Measurements from ENCODE around the gene TCF15.

The TCF15 gene

DNA sequence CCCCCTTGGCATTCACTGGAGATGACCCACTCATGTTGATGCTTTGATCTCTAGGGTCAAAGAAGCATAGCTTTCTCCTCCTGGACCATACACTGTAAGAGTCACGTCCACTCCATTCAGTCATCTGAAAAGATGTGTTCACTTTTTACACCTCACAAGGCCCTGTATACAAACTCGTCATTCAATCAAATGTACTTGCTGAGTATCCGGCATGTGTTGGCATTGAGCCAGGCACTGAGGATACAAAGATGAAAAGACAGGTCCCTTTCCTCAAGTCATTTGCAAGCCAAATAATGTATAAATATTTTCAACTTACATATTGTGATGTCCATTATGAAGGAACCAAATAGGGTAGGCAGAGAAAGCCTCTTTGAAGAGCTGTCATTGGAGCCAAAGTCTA lies 34.0 kb downstream of the TCF15 start:
- no peak for FAIRE-seq

DNA sequence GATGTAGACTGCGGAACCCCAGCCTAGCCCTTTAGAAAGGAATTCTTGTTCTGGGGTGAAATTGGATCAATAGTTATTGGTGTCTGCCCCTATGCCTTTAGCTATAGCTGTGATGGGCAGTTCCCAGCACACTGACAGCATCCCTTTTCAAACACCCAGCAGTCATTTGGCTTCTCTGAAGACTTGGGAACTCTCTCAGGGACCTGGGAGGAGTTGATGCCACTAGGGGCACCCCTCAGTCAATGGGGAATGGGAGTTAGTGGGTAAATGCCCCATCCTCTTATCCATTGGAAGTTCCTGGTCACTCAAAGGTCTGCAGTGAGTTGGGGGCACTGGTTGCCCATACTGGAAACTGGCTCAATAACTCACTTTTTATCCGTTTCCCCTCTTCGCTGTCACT lies 34.9 kb downstream of the TCF15 start:
- no peak for FAIRE-seq

DNA sequence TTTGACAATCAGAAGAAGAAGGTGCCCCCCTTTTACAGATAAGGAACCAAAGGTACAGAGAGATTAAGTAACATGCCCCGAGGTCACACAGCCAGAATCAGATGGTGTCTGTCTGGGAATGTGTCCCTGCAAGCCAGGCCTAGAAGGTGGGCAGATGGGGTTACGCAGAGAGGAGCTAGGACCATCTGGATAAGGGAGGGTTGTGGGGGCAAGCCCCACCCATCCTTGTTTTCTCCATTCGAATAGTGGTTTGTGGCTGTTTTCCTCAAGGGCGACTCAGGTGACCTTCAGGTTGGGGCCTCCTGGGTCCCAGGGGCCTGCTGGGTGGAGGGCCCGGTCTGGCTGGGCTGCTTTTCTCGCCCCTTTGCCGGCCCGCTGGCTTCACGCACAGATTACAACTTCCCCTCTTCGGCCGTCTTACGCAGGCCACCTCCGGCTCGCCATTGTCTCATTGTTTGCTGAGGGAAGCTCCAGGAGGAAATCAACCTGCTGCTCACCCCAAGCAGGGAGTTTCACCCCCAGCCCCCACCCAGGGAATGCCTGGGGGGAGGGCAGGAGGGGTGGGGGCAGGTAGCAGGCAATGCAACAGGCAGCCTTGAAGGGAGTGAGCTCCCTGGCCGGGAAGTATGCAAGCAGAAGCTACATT lies 35.7 kb downstream of the TCF15 start:
- FAIRE-seq: no peak

DNA sequence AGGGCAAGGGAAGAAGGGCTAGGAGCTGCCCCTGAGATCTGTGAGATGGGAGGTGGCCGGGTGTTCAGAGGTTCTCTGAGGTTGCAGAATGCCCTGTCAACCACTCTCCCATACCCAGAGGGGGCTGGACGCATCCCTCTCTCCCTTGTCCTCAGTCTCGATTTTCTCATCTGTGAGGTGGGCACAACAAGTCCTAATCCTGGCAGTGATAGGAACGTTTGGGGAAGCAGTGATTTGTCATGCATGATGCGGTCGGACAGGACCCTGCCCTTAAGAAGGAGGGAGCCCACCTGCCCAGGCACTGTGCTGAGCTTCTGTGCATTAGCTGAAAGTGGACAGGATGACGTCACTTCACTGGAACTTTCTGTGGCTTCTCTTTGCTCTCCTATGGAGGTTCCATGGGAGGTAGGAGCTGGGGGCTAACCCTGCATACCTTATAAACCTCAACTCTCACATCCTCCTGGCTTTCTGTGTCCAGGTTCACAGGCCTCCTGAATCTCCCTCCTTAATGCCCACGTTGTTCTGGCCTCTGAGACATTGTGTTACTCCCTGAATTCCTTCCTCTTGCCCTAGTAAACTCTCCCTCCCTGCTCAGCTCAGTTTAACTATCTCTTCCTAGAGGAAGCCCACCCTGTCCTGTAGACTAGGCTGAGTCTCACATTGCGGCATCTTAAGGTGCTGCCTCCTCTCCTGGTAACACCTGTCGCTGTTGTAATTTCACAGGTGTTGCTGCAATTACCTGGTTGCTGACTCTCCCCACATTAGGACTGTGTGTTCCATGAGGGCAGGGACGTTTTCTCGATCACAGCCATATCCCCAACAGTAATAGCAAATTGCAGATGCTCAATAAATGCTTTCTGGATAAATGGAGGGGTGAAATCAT lies 36.5 kb downstream of the TCF15 start:
- no peak for FAIRE-seq

DNA sequence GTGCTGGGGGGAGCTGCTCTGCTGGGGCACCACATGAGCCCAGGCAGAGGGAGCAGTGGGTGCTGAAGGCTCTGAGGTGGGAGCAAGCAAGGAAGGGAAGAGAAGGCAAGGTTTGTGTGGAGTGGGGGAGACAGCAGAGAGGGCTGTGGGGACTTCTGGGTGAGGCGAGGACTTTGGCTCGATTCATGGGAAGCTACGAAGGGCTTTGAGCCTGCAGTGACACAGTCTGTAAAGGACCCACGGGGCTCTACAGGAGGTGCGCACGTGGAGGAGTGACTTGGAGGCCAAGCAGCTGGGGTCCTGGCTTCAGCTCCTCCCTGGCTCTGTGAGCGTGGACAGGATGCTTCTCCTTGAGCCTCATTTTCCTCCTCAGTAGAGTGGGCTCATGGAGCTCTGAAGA lies 37.4 kb downstream of the TCF15 start:
- no peak for FAIRE-seq

DNA sequence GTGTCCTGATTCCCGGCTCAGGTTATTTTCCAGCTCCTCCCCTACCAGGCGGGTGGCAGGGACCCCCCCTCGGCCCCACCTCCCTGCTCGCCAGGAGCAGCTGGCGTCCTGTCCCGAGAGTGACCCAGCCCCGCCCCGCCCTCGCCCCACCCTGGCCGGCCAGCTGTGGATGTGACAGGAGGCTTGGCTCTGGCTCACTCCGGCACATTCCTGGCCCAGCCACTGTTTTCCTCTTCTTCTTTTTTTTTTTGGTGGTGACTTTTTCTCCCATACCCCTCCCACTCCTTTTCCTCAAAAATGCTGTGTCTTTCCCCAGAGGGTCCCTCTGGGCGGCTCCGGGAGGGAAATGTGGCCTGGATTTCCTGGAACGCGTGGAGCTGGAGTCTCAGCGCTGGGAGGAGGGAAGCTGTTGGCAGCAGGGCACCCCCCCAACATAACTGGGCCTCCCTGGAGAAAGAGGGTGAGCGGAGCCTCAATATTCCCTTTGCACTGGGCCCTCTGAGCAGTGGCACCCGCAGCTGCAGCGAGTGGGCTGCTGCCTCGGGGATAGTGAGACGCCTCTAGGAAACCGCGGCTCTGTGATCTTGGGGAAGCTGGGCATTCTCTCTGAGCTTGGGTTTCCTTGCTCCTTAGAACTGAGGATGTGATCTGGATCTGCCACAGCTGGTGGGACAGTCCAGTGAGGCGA lies 38.2 kb downstream of the TCF15 start:
- FAIRE-seq: no peak

DNA sequence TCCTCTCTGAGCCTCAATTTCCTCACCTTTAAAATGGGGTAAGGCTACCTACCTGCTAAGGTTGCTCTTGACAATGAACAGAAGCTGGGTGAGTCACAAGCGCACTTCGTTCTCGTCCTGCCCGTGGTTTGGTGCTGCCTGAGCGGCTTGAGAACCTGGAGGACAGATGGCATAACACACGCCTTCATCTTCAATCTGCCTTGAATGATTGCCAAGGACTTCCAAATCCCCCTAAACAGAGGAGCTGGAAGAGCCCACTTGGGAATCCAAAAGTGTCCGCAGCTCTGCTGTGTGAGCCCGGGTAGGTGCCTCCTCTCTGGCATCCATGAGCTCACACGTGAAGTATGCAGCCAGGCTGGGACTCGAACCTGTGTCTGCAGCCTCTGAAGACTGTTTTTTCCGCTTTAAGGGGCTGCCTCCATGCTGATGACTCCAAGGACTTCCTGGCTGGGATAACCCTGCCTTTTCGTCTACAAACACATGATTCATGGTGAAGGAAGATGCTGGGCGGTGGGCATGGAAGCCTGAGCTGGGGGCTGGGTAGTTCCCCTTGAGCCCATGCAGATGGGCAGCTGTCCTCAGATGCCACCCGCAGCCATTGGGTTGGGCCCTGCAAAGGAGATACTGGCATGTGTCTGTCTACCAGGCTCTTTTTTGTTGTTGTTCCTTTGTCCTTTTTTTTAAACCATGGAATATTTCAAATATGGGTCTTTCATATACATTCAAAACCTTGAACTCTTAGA lies 41.3 kb downstream of the TCF15 start:
- no peak for FAIRE-seq

DNA sequence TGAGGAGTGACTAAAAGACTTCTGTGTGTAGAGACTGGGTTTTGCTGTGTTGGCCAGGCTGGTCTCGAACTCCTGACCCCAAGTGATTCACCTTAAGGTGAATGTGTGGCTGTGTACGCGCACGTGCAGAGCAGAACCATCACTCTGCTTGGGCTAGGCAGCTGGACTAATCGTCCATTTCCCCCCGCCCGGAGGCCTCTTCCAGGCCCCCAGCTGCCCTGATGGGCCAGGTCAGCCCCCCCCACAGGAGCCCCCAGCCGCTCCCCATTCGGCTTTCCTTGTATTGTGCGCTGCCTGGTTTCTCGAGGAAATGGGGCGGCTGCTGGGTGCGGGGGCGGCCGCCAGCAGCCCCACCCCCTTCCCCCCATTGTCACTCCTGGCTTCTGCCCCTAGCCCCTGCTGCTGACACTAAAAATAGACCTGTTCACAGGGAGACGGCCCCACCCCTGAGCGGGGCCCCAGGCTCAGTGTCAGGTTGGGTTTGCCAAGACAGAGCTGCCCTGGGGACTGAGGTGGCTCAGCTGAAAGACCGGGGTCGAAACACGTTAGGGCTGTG lies 41.9 kb downstream of the TCF15 start:
- FAIRE-seq: no peak

DNA sequence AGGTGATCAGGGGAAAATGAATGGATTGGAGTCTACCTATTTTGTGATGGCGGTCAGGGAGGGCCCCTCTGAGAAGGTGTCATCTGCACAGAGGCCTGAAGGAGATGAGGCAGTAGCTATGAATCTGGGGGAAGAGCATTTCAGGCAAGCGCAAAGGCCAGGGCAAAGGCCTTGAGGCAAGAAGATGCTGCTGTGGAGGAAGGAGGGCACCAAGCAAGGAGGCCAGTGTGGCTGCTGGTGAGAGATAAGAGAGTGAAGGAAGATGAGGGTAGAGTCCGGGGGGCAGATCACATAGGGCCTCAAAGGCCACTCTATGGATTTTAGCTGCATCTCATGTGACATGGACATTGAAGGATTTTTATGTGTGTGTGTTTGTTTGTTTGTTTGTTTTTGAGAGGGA lies 45.9 kb downstream of the TCF15 start:
- no peak for FAIRE-seq

DNA sequence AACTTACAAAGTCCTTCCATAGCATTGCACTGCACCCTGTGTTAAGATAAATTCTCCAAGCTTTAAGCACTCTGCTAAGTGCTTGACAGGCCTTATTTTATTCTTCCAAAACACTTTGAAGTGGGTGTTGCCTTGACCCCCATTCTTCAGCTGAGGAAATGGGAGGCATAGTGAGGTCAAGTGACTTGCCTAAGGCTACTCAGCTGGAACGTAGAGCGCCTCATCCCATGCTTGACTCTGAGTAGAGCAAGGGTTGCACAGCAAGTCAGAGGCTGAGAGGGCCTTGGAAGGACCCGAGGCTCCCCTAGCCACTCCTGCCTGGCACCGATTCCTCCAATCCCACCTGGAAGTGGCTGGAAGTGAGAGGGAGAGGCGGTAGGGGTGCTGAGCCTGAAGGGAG lies 46.9 kb downstream of the TCF15 start:
- no peak for FAIRE-seq

DNA sequence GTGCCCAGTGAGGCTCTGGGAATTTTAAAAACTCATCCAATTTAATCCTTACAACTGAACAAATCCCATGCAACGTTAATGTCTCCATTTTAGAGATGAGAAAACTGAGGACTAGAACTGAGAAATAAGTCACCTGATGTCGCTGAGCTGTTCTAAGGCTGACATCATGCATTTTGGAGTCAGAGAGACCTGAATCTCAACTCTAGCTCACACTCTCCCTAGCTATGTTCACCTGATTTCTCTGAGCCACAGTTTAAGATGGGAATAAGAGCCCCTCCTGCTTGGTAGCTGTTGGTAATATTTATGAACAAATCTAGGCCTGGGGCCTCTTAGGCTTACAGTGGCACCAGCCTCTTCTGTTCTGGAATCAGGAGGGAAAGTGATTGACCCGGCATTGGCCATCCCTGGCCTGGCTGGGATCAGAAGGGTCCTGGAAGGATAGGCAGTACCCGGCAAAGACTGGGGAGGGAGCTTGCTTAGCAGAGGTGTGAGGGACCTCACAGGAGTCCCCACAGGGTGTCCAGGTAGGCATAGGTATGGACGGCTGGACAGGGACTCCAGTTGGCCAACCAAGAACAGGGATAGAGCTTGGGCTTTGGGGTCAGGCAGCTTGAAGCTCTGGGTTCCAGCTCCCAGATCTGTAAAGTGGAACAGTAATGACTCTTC lies 47.7 kb downstream of the TCF15 start:
- FAIRE-seq: no peak

DNA sequence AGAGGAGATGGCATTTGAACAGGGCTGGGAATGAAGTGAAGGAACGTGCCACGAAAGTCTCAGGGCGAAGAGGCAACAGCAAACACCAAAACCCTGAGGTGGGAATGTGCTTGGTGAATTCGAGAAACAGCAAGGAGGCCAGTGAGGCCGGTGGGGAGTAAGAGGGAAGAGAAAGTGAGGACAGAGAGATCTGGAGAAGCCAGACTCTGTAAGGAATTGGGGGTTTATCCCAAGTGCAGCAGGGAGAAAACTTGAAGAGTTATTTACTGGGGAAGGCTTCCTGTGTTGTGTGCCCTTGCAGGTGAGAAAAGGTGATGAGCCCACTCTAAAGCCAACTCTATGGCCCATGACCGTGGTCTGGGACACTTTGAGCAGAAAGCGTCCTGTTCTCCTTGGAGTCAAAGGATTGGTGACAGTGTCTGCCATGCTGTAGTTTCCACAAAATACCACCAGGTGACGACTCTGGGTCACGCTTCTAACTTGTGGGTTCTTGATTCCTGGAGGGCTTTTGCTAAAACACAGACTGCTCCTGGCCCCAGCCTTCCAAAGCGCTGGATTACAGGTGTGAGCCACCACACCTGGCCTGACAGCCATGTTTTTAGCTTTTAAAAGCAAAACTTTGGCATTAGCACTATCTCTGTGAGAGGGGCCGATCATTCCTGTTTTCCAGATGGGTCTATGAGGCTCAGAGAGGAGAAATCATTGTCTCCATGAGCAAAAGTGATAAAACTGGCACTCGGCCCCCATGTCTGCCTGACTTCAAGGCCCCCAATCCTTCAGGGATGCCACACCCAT lies 48.5 kb downstream of the TCF15 start:
- FAIRE-seq: peak; percentile 69

DNA sequence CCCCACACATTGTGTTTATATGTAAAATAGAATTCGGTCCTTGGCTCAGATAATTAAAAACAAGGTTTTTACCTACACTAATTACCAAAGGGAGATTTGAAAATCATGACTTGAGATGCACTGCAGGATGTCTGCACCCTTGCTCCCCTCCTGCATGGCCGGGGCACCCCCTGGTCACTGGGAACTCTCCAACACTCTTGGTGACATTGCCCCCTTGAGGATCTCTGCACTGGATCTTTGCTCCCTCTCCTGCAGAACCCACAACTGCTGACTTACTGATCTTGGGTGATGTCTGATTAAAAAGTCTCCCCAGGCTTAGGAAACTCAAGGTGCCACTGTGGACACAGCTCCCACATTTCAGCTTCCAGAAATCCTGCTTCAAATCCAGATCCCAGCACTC lies 49.4 kb downstream of the TCF15 start:
- FAIRE-seq: no peak

DNA sequence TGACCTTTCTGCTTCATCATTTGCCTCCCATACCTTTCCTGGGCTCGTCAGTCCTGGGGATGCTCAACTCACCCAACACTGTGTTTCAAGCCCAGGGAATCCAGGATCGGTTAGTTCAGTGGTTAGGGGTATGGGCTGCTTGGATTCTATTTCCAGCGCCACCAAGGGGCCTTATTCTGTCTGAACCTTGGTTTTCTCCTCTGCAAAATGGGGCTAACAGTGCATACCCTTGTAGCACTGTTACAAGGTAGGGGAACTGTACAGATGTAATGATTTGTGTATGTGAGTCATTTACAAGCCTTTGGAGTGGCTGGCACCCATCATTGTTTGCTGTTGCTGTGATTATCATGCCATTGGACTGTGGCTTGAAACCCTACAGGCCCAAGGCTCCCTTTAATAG lies 52.0 kb downstream of the TCF15 start:
- no peak for FAIRE-seq

DNA sequence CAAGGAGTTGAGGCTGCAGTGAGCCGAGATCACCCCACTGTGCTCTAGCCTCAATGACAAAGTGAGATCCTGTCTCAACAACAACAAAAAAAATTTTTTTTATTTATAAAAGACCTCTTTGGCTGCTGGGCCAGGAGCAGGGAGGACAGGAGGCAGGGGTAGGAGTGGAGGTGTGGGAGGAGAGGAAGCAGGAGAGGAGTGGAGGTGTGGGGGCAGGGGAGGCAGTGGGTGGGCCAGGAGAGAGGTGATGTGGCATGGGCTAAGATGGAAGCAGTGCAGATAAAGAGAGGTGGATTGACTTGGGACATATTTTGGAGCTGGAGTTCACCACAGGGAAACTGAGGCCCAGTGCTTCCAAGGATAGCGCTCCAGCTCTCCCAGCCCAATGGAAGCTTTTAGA lies 53.1 kb downstream of the TCF15 start:
- no peak for FAIRE-seq

DNA sequence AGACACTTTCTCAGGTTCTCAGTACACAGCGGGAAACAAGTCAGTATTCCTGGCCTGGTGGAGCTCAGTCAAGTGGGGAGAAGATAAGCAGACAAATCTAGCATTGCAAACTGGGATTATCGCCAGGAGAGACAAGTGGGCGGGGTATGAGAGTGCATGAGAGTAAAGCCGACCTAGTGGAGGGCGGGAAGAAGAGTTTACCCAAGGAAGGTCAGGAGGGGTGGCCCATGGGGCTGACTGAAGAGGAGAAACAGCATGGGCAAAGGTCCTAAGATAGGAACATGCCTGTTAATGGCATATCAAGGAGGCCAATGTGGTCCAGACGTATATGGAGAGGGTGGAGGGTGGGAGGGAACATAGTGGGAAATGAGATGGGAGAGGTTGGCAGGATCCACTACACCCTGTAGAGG lies 54.1 kb downstream of the TCF15 start:
- FAIRE-seq: no peak
